Pancreas (tissue), 10 donors: ENCODE results near the gene BAIAP2L1. TPM values are rescaled to one million over a fixed set of nuclear protein-coding genes. Genes with fewer than 3 reads are reported as not detected.

Source experiments
- ATAC-seq, 4 donors: fragments of 200-7000 bp; cut with Tn5 transposase; one replicate each; pipeline versions ENCODE4 v1.8.0 to v1.9.1; 2020; ENCODE audit warnings: mild to moderate bottlenecking in 4 of 4, moderate library complexity in 4 of 4
- DNase-seq, 6 donors: peaks; one replicate each; pipeline ENCODE4 v3.0.0-alpha.2; 2020
- FAIRE-seq: peaks from 2 replicates; lab custom pipeline; 2012; peaks lifted over from hg19 to GRCh38; lab: Jason Lieb, UNC
- H3K27ac ChIP-seq, 4 donors: fragments of 200-600 bp; sonication (generic); 1 replicate in 3 of 4; 2 replicates in 1 of 4; pipeline versions ENCODE4 v1.5.0 to v1.8.0; 2020
- H3K27me3 ChIP-seq, 4 donors: fragments of 200-600 bp; one replicate each; pipeline ENCODE4 v1.8.0; 2021
- H3K36me3 ChIP-seq, 3 donors: fragments of 200-600 bp; sonication (generic) in 1 of 3; one replicate each; pipeline versions ENCODE4 v1.5.0 to v1.8.0; 2020 to 2021
- H3K4me1 ChIP-seq, 3 donors: fragments of 200-600 bp; one replicate each; pipeline ENCODE4 v1.8.0; 2021
- H3K4me3 ChIP-seq, 4 donors: fragments of 200-600 bp; sonication (generic) in 2 of 4; one replicate each; pipeline versions ENCODE4 v1.5.0 to v1.8.0; 2020 to 2021
- H3K9me3 ChIP-seq, 4 donors: fragments of 200-600 bp; one replicate each; pipeline ENCODE4 v1.8.0; 2021
- WGBS, 2 donors: extraction: QIAGEN DNeasy Blood & Tissue Kit; methylation state at CpG; one replicate each; pipeline ENCODE4 v1.1.7; 2013; 5-methylcytosine and 5-hydroxymethylcytosine counted together
- intact Hi-C, 3 donors: fragments of 100-400 bp; cut with DNase I; formaldehyde crosslinking; loops; one replicate each; pipeline versions ENCODE4 v1.11.1 to v1.14.2; 2022
- polyA plus RNA-seq, 2 donors: library from polyadenylated mRNA; stranded (reverse); fragments of 200-250 nt; gene quantifications; one replicate each; pipeline ENCODE4 v1.2.3, GENCODE V29; 2013
- total RNA-seq, 6 donors: library from RNA; stranded (reverse); fragmentation: NEBNext Ultra II Directional in 4 of 6; extraction: Animal tissue kit (Norgen Biotek cat#: 25700) in 4 of 6; gene quantifications; one replicate each; pipeline versions ENCODE4 v1.2.1 to v1.2.4, GENCODE V29; 2021 to 2023
- TF ChIP-seq, protein P1 (sequence below), 4 donors: fragments of 200-600 bp; sonication (generic) in 3 of 4; IDR thresholded peaks; one replicate each; pipeline versions ENCODE4 v1.5.0 to v1.8.0; 2021; ENCODE audit warnings: antibody characterized with exemption in 4 of 4
- donor health status: healthy with polysubstance abuse.
- donor health status: DM: no; HTN: no; CAD: no; lungs with moderate emphysema.
- donor health status: DM: no; HTN: no; CAD: no.
- donor health status: control.
- donor health status: control.
- donor health status: Bipolar disorder and iron deficiency.
- donor health status: DM: yes; HTN: yes; CAD: no.
- donor health status: DM: no; HTN: no; CAD: no.
- donor health status: DM: no; HTN: no; CAD: no.
- donor health status: DM: yes; HTN: yes; CAD: no.

The BAIAP2L1 gene
- total and polyA plus RNA-seq, 8 donors, result 17.9 to 31.5 (median 22.2) TPM

DNA sequence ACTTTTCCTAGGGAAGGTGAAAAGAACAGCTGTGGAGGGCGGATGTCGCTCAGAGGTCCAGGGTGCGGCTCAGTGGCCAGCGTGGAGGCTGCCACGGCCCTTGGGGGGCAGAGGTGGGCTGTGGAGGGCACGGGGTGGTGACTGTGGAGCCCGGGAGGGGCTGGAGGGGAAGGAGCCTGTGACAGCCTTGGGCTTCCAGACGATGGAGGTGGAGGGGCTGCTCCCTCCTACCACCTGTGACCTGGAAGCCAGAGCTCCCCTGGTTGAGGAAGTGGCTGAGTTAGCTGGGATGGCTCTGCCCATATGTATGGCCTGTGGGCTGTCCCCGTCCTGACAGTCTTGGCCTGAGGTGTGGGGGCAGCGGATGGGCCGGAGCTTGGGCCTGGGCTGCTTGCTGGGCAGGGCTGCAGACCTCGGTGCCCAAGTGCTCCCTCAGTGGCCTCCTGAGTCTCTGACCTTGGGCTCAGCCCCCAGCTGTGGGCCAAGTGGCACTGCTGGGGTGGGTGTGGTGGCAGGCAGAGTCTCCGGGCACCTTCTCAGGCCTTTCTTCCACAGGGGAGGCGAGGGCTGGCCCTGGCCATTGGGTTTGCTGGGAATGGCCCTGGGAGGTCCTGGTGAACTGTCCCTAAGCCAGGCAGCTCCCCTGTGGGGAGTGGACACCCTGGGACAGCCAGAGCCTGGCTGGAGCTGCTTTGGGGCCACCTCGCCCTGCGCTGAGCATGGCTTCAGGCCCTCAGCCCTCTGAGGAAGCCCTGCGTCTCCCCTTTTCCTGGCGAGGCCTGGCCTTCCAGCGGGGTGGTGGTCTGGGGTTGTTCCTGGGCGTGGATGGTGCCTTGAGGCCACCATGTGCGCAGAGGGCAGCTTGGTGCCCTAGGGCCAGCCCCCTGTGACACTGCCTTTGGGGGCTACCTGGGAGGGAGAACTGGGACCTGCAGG lies 115.5 kb downstream of the BAIAP2L1 start:
- Histone ChIP-seq H3K4me3 (peak overlapping the region in 3 of 4 donors; percentile 83 to 98 (median 89)), H3K27ac (peak overlapping the region; percentile 67 to 95 (median 92)), H3K9me3 (no peaks in the 10 kb centered on the region), H3K4me1 (peaks cover 35 to 58% (median 41%) of the 10 kb centered on the region in 3 donors), H3K36me3 (no peaks in the 10 kb centered on the region), H3K27me3 (no peaks in the 10 kb centered on the region)
- DNase-seq, result peak in 2 of 6 donors; percentile 59 to 81
- FAIRE-seq, result no peak
- no peak for ATAC-seq
- TF ChIP-seq, protein P1, sequence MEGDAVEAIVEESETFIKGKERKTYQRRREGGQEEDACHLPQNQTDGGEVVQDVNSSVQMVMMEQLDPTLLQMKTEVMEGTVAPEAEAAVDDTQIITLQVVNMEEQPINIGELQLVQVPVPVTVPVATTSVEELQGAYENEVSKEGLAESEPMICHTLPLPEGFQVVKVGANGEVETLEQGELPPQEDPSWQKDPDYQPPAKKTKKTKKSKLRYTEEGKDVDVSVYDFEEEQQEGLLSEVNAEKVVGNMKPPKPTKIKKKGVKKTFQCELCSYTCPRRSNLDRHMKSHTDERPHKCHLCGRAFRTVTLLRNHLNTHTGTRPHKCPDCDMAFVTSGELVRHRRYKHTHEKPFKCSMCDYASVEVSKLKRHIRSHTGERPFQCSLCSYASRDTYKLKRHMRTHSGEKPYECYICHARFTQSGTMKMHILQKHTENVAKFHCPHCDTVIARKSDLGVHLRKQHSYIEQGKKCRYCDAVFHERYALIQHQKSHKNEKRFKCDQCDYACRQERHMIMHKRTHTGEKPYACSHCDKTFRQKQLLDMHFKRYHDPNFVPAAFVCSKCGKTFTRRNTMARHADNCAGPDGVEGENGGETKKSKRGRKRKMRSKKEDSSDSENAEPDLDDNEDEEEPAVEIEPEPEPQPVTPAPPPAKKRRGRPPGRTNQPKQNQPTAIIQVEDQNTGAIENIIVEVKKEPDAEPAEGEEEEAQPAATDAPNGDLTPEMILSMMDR (IDR thresholded peaks at IDR 0.05), result no peak
- WGBS, 2 donors, result 60 to 64% methylated on average over 21 of the region's 21 CpGs
- intact Hi-C loops, result no loop called here

DNA sequence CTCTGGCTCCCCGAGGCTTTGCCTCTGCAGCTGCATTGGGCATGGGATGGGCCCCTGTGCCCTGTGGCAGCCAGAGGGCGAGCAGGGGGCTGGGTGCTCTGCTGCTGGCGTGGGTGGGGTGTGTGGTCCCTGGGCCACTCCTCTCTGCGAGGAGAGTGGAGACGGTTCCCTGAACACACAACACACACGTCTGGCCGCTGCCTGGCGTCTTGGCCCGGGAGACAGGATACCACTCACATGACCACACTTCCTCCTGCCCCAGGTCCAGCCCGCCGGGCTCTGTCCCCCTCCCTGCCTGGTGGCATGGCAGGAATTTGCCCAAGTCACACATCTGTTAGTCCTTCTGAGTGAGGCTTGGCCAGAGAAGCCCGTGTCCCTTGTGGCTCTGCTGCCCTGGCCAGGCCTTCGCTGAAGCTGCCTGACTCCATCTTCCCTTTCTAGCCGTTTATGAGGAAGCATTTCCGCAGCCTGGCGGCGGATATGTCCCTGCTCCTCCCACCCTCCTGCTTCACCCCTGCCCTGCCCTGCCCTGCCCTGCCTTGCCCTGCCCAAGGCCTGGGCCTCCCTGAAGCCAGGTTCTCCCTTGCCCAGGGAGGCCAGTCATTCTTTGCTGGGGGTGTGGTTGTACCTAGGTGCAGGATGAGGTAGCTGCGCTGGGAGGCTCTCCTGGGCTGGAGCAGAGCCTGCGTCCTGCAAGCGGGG lies 116.4 kb downstream of the BAIAP2L1 start:
- intact Hi-C loops, result no loop called here
- Histone ChIP-seq H3K27ac (peak overlapping the region; percentile 67 to 95 (median 92)), H3K9me3 (no peaks in the 10 kb centered on the region), H3K27me3 (no peaks in the 10 kb centered on the region), H3K4me1 (peaks cover 41 to 61% (median 42%) of the 10 kb centered on the region in 3 donors), H3K36me3 (no peaks in the 10 kb centered on the region), H3K4me3 (peak overlapping the region; percentile 18 to 98 (median 86))
- WGBS, 2 donors, result 6 to 9% methylated on average over 20 of the region's 20 CpGs
- ATAC-seq (peak; percentile 23 to 42 (median 40)), FAIRE-seq (no peak), DNase-seq (peak; percentile 80 to 91 (median 84))
- TF ChIP-seq, protein P1 (IDR thresholded peaks at IDR 0.05), result no peak

DNA sequence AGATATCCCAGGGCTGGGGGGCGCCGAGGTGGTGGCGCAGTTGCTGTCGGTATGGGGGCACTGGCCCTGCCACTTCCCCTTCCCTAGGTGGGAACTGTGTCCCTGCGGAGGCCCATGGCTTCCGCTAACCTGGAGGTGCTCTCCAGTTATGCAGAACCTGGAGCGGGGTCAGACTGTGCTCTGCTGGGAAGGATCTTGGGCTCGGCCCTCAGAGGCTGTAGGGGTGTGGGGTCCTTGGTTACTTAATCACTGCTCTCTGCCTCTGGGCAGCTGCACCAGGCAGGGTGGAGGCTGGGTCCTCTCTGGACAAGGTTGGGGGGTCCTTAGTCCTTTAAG lies 117.0 kb downstream of the BAIAP2L1 start:
- DNase-seq, result peak in 1 of 6 donors; percentile 46

DNA sequence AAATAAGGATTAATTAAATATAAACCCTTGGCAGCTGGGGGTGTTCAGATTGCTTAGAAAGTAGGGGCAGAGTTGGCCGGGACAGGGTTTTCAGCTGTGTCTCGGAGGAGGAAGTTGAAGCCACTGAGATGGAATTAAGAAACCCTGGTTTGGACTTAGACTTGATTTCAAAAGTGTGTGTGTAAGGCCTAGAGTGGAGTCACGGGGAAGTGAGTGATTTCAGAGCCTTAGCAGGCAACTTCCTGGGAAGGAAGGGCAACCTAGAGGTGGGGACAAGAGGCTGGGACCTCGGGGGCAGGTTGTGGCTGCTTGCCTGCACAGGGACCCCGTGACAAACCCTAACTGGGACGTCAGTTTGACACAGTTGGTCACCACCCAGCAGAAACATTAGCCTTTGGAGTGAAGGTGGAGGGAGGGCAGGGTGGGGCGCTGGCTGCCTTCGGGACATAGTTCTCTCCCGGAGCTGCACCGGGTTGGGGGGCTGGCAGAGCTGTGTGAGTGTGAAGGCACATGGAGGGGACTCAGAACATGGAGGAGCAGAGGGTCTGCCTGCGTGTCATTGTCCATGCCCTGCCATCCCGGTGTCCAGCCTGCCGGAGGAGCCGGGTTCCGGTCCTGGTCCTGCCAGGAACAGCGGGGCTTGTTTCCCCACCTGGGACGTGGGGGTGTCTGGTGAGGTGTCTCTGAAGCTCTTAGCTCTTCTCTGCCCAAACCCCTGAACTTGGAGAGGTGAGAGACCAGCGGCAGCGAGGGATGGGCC lies 117.6 kb downstream of the BAIAP2L1 start:
- intact Hi-C loops, result no loop called here
- no peaks in the 10 kb centered on the region for H3K36me3 ChIP-seq
- TF ChIP-seq, protein P1 (IDR thresholded peaks at IDR 0.05), result no peak
- WGBS, 2 donors, result 30 to 36% methylated on average over 19 of the region's 19 CpGs
- DNase-seq, result peak in 3 of 6 donors; percentile 54 to 78 (median 59)
- no peaks in the 10 kb centered on the region for H3K27me3 ChIP-seq
- H3K27ac ChIP-seq, result peak overlapping the region; percentile 67 to 95 (median 92)
- FAIRE-seq, result no peak
- H3K4me1 ChIP-seq, result peaks cover 40 to 63% (median 42%) of the 10 kb centered on the region in 3 donors
- ATAC-seq, result peak in 1 of 4 donors; percentile 9
- H3K9me3 ChIP-seq, result no peaks in the 10 kb centered on the region
- H3K4me3 ChIP-seq, result peak overlapping the region; percentile 83 to 98 (median 88)

More for the DNA sequence above, 117.0 kb downstream of the BAIAP2L1 start:
- WGBS, 2 donors, result 47 to 51% methylated on average over 8 of the region's 8 CpGs
- TF ChIP-seq, protein P1 (IDR thresholded peaks at IDR 0.05), result no peak
- Histone ChIP-seq H3K9me3 (no peaks in the 10 kb centered on the region), H3K4me3 (peak overlapping the region; percentile 18 to 98 (median 86)), H3K27me3 (no peaks in the 10 kb centered on the region), H3K36me3 (no peaks in the 10 kb centered on the region), H3K4me1 (peaks cover 41 to 62% (median 42%) of the 10 kb centered on the region in 3 donors), H3K27ac (peak overlapping the region; percentile 67 to 95 (median 92))
- intact Hi-C loops, result no loop called here
- ATAC-seq, result no peak
- FAIRE-seq, result no peak
